ENCODE measurements around the gene AURKA. TPM values are rescaled to one million over a fixed set of nuclear protein-coding genes. Genes with fewer than 3 reads are reported as not detected.

The AURKA gene
- total RNA-seq, 2 donors from 2014 or later: 45.1 to 80.8 TPM

DNA sequence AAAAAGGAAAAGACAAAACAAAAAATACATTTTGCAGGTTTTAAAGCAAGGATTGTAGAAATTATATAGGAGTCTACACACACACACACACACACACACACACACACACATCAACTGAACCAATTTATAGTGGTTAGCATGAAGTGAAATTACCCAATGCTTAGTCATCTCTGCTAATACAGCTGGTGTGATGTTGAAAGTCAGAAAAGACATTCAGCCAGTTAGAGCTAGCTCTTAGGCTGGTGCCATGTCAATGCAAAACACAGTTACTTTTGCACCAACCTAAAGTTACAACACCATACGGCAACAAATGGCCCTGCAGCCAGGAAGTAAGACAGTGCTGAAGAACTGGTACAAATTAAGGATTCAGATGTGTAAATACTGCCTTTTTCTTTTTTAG lies 18.1 kb downstream of the AURKA start:
- Mint-ChIP-seq H3K9me3 (no peaks in the 10 kb centered on the region), H3K27me3 (no peaks in the 10 kb centered on the region), H3K36me3 (peaks cover 24% of the 10 kb centered on the region), H3K27ac (peak overlapping the region; percentile 15 to 57), H3K4me3 (no peak overlapping the region), H3K4me1 (ENCODE audit: low read depth in 2 of 2) (peaks cover 14 to 15% of the 10 kb centered on the region in 2 donors)
- peak; percentile 95 to 98 for ATAC-seq
- no peak for DNase-seq (ENCODE audit: low spot score)

DNA sequence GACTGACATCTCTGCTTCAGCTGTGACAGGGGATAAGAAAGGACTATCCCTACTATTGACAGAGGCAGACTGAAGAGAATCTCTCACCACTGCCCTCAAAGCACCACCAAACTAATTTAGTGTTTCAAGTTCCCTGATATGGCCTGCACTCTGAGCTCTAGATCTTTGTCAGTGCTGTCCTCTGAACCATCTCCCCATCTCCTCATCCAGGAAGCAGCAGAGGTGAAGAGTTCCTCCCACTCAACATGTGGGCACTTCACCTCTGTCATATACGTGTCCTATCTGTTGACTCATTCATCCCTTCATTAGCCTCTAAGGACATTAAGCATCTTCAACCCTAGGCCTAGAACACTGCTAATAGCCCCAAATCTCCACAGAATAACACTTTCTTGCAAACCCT lies 19.2 kb downstream of the AURKA start:
- Mint-ChIP-seq H3K4me1 (ENCODE audit: low read depth in 2 of 2) (peaks cover 14 to 15% of the 10 kb centered on the region in 2 donors), H3K4me3 (no peak overlapping the region), H3K9me3 (no peaks in the 10 kb centered on the region), H3K27me3 (no peaks in the 10 kb centered on the region), H3K27ac (peak overlapping the region; percentile 15 to 57), H3K36me3 (peaks cover 21% of the 10 kb centered on the region)
- peak; percentile 40 to 56 for ATAC-seq
- no peak for DNase-seq (ENCODE audit: low spot score)

DNA sequence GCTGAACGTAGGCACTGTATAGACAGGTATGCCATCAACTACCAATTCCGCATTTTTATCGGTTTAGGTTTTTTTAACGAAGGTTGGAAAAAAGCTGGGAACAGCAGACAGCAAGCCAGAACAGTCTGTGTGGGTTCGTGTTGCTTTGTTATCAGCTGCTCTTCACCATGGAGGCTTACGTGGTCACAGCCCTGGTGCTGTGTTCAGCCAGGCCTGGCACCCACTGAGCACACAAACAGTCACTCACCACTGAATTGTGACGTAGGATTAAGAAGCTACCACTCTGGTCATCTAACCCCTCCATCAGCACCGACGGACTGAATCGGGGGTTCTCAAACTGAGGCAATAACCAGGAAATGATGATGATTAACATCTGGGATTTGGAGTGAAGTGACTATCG lies 20.0 kb downstream of the AURKA start:
- Mint-ChIP-seq H3K36me3 (peaks cover 21% of the 10 kb centered on the region), H3K9me3 (no peaks in the 10 kb centered on the region), H3K27ac (no peak overlapping the region), H3K4me3 (no peak overlapping the region), H3K4me1 (ENCODE audit: low read depth in 2 of 2) (peaks cover 14 to 15% of the 10 kb centered on the region in 2 donors), H3K27me3 (no peaks in the 10 kb centered on the region)
- DNase-seq (ENCODE audit: low spot score): no peak
- ATAC-seq: no peak

DNA sequence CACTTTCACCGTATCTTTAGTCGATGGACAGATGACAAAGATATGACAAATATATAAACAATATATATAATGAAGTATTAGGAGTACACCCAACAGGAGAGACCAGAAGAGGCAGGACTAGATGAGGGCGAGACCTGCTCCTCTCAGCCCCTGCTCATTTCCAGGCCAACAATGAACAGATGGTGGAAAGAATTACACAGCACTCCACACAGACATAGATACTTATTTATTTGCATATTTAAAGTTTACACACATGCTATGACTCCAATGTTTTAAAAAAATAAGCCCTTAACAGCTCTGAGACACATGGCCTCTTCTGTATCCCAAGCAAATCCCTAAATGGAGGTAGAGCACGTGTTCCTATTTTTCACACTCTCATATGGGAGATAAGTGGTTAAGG lies 22.8 kb downstream of the AURKA start:
- DNase-seq (ENCODE audit: low spot score): no peak
- no peaks in the 10 kb centered on the region for H3K9me3 Mint-ChIP-seq
- peaks cover 11 to 14% of the 10 kb centered on the region in 2 donors for H3K4me1 Mint-ChIP-seq (ENCODE audit: low read depth in 2 of 2)
- no peak overlapping the region for H3K27ac Mint-ChIP-seq
- no peak overlapping the region for H3K4me3 Mint-ChIP-seq
- no peaks in the 10 kb centered on the region for H3K27me3 Mint-ChIP-seq
- peaks cover 13% of the 10 kb centered on the region for H3K36me3 Mint-ChIP-seq
- ATAC-seq: no peak

DNA sequence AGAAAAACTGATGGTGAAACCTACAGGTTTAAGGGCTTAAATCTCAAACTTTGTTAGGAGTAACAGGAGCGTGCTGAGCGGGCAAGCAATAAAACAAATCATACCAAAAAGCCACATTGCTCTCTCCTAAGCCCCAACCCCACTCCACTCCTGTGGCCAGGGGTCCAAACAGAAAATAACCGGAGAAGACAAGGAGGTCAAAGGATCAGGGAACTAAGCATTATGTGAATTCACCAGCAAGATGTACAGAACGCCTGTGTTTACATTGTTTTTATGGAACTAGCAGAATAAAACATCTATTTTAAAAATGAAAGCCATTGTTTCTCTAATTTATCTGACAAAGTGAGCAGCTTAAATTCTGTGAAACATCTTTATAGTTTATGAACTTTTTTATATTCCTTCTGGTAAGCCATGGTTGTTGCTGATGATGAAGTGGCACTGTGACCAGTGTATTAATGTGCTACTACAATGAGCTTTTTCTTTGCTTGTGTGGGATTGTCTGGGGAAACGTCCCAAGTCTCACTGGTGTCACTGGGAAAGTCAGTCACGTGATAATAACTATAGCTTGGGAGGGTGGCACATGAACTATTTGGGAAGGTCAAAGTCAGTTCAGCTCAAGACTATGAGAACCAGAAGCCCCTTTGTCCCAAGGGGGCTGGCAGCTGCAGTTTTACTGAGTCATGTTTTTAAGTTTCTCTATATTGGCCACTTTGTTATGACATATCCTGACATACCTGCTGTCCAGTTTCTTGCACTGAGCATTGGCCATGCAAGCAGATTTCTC lies 23.5 kb downstream of the AURKA start:
- H3K4me3 Mint-ChIP-seq: no peak overlapping the region
- peaks cover 6 to 9% of the 10 kb centered on the region in 2 donors for H3K4me1 Mint-ChIP-seq (ENCODE audit: low read depth in 2 of 2)
- ATAC-seq (no peak), DNase-seq (ENCODE audit: low spot score) (no peak)
- no peak overlapping the region for H3K27ac Mint-ChIP-seq
- H3K9me3 Mint-ChIP-seq: no peaks in the 10 kb centered on the region
- no peaks in the 10 kb centered on the region for H3K27me3 Mint-ChIP-seq
- H3K36me3 Mint-ChIP-seq: peaks cover 13% of the 10 kb centered on the region

DNA sequence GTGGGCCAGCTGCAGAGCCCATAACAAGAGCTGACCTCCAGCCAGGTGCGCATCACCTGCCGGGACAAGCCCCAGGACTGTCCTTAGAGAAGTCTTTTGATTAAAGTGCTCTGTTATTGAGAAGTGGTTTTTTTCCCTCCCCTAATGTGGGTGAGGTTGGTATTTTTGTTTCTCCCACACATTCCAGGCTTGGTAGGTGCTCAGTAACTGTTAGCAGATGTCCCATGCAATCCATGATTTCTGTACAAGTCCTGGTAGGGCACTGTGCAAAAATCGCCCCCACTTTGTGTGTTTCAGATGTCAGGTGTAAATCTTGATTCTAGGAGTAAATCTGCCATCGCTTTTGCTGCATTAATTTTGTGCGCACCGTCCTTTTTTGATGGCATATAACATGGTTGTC lies 28.5 kb downstream of the AURKA start:
- H3K9me3 Mint-ChIP-seq: no peaks in the 10 kb centered on the region
- no peak overlapping the region for H3K27ac Mint-ChIP-seq
- no peak for DNase-seq (ENCODE audit: low spot score)
- no peak overlapping the region for H3K4me3 Mint-ChIP-seq
- no peak for ATAC-seq
- H3K4me1 Mint-ChIP-seq (ENCODE audit: low read depth in 2 of 2): peaks cover 12% of the 10 kb centered on the region in 2 donors
- no peaks in the 10 kb centered on the region for H3K27me3 Mint-ChIP-seq
- H3K36me3 Mint-ChIP-seq: no peaks in the 10 kb centered on the region

DNA sequence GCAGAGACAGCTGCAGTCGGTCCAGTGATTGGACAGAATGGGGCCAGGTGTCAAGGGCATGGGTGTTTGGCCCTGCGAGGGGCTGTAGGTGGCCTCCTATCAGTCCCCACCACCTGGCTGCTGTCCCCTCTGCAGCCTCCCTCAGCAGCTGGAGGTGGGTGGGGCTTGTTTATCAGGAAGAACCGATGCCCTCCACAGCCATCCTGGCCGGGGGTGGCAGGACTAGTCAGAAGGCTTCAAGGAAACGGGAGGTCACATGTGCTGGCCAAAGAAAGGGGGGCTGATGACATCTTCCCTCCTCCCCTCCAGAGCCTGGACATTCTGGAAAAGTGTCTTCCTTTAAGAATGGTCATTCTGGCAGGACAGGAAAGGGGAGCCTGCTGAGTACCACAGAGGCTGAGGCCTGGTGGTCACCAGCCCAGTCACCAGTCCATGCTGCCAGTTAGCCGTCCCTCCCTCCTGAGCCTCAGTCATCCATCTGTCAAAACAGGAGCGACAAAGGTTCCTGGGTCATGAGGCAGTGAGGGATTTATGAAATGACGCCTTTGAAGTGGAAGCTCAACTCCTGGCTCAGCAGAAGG lies 29.1 kb downstream of the AURKA start:
- H3K4me1 Mint-ChIP-seq (ENCODE audit: low read depth in 2 of 2): peaks cover 12% of the 10 kb centered on the region in 2 donors
- H3K9me3 Mint-ChIP-seq: no peaks in the 10 kb centered on the region
- H3K27me3 Mint-ChIP-seq: no peaks in the 10 kb centered on the region
- no peaks in the 10 kb centered on the region for H3K36me3 Mint-ChIP-seq
- ATAC-seq (no peak), DNase-seq (ENCODE audit: low spot score) (no peak)
- H3K27ac Mint-ChIP-seq: no peak overlapping the region
- no peak overlapping the region for H3K4me3 Mint-ChIP-seq

DNA sequence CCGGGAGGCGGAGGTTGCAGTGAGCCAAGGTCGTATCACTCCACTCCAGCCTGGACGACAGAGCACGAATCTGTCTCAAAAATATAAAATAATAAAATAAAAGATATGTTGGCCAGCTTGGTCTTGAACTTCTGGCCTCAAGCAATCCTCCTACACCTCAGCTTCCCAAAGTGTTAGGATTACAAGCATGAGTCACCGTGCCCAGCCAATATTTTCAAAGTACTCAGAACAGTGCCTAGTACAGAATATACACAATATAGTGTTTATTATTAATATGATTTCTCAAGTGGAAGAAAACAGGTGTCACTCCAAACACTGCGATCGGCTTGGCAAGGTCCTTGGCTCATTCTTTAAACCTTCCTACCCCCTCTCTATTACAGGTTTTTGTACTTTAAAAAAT lies 30.1 kb downstream of the AURKA start:
- H3K9me3 Mint-ChIP-seq: no peaks in the 10 kb centered on the region
- H3K27me3 Mint-ChIP-seq: no peaks in the 10 kb centered on the region
- ATAC-seq (no peak), DNase-seq (ENCODE audit: low spot score) (no peak)
- H3K4me3 Mint-ChIP-seq: no peak overlapping the region
- no peaks in the 10 kb centered on the region for H3K36me3 Mint-ChIP-seq
- no peak overlapping the region for H3K27ac Mint-ChIP-seq
- H3K4me1 Mint-ChIP-seq (ENCODE audit: low read depth in 2 of 2): peaks cover 12% of the 10 kb centered on the region in 2 donors

DNA sequence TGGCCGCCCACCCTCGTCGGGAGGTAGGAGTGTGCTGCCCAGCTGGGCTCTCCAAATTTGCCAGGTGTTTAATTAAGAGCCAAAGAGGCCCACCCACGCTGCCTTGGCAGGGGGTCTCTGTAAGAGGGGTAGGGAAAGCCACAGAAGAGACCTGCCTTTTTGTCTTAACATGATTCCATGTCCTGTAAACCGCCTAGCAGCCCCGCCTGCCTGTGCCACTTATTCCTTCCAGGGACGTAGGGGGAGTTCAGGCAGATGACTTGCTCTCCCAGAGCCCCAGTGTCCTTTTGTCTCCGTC lies 31.2 kb downstream of the AURKA start:
- no peaks in the 10 kb centered on the region for H3K27me3 Mint-ChIP-seq

DNA sequence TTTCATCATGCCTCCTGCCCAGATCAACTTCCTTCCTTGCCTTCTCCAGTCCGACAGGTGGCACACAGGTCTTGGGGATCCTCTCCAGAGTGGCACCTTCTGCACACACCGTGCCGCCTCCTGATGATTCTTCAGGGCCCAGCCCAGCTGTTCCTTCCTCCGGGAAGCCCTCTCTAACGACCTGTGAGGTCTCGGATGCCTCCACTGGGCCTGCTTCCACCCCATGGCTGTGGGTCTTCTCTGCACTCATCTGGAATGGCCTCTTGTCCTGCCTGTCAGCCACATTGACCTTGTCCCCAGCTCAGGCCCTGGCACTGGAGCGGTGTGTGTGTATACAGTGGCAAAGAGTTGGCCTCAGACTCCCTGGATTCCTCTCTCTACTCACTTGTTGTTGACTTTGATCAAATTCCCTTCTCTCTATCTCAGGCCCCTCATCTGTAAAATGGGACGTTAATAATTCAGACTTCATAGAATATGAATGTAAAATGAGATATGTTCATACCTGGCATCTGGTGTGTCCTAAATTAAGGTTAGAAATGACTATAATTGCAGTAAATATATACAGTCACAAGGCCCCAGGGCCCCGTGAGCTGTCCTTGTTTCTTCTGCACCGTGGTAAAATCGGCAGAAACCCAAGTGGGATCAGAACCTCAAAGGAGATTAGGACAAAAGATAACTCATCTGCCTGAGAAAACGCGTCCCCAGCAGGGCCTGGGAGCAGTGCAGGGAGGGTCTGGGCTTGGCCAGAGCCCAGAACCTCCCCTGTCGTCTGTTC lies 31.7 kb downstream of the AURKA start:
- Mint-ChIP-seq H3K9me3 (no peaks in the 10 kb centered on the region), H3K4me3 (peak overlapping the region; percentile 63), H3K27ac (peak overlapping the region in 1 of 2 donors; percentile 78), H3K4me1 (ENCODE audit: low read depth in 2 of 2) (peaks cover 12% of the 10 kb centered on the region in 2 donors), H3K36me3 (no peaks in the 10 kb centered on the region), H3K27me3 (no peaks in the 10 kb centered on the region)
- no peak for ATAC-seq
- DNase-seq (ENCODE audit: low spot score): no peak

More for the DNA sequence above, 31.2 kb downstream of the AURKA start:
- DNase-seq (ENCODE audit: low spot score): no peak
- no peak for ATAC-seq
- Mint-ChIP-seq H3K4me1 (ENCODE audit: low read depth in 2 of 2) (peaks cover 12% of the 10 kb centered on the region in 2 donors), H3K36me3 (no peaks in the 10 kb centered on the region), H3K27ac (no peak overlapping the region), H3K9me3 (no peaks in the 10 kb centered on the region), H3K4me3 (no peak overlapping the region)

DNA sequence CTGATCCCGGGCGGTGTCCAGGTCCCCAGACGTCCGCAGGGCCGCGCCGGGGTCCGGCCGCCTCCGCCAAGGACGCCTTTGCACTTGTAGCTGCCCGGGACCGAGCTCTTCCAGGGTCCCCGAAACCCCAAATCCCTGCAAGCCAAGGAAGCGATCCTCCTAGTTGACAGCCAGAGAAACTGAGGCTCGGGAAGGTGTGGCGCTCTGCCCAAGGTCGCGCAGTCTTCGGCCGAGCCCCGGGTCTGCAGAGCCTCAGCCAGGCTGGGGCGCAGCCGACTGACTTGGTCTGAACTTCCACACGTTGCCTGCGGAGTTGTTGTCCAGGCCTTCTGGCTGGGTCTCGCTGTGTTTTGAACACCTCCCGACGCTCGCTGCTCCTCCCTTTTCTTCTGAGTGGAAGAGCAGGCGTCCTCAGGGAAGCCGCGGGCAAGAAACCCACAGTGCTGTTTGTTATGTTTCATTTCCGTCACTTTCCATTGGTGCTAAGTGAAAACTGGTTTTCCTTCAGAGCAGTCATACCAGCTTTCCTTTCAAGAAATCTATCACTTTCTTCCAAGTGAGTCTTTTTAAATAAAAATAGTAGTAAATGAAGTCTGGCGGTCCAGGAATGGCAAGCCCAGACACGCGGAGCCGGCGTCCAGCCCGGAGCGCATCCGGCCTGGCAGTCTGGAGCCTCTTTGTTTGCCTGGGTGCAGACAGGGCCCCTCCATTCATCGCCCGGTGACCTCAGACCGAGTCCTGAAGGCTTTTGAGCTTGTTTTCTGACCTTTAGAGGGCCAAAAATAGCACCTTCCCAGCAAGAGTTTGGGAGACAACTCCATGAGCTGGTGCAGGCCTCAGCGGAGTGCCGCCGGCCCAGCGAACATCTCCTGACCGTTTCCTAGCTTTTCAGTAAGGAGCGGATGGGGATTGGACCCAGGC lies 32.5 kb downstream of the AURKA start:
- peak overlapping the region; percentile 63 for H3K4me3 Mint-ChIP-seq
- ATAC-seq: no peak
- no peak for DNase-seq (ENCODE audit: low spot score)

DNA sequence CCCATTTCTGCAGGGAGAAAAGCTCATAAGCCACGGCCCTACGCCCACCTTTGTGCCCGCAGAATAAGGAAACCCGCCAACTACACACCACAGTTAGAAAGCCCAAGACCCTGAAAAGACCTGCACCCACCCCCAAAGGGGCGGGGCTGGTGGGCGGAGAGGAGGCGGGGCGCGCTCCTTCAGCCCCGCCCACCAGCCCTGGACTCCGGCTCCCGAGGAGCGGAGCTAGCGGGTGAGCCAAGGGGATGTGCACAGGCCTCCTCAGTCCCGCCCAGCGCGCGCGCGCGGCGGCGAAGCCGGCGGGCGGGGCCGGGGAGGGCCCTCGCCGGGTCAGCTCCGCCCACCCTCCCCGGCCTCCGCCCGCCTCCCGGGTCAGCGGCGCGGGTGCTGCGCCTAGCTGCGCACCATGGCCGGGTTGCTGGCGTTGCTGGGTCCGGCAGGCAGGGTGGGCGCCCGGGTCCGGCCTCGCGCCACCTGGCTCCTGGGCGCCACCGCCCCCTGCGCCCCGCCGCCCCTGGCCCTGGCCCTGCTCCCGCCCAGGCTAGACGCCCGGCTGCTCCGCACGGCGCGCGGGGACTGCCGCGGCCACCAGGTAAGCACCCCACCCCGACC lies 33.3 kb downstream of the AURKA start, which contains the start of gene FAM210B:
TSS of gene FAM210B (plus strand) at position 375 of the 612 bp plus-strand sequence. CDS start at position 407, 32 bp downstream.
- peak; percentile 90 for DNase-seq (ENCODE audit: low spot score)
- Mint-ChIP-seq H3K4me1 (ENCODE audit: low read depth in 2 of 2) (peaks cover 12% of the 10 kb centered on the region in 2 donors), H3K36me3 (no peaks in the 10 kb centered on the region), H3K27ac (peak within 1 kb of the TSS in 1 of 2 donors; percentile 78), H3K4me3 (peak within 1 kb of the TSS; percentile 63), H3K9me3 (no peaks in the 10 kb centered on the region), H3K27me3 (peaks cover 0 to 4% of the 10 kb centered on the region in 2 donors)
- peak; percentile 99 to 100 for ATAC-seq

More for the DNA sequence above, 32.5 kb downstream of the AURKA start:
- Mint-ChIP-seq H3K27me3 (no peaks in the 10 kb centered on the region), H3K27ac (peak overlapping the region in 1 of 2 donors; percentile 78), H3K36me3 (no peaks in the 10 kb centered on the region), H3K4me1 (ENCODE audit: low read depth in 2 of 2) (peaks cover 12% of the 10 kb centered on the region in 2 donors), H3K9me3 (no peaks in the 10 kb centered on the region)

DNA sequence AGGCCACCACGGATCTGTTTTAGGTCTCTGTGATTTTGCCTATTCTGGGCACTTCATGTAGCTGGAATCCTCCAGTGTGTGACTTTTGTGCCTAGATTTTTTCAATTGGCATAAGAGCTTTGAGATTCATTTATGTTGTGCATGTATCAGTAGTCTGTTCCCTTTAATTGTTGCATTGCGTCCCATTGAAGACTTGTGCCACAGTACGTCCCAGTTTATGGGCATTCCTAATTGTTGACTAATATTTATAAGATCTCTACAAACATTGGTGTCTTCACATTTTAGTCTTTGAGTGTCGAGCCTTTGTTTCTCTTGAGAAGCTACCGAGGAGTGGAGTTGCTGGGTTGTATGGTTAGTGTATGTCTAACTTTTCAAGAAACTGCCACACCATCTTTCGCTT lies 33.9 kb downstream of the AURKA start:
- H3K4me1 Mint-ChIP-seq (ENCODE audit: low read depth in 2 of 2): peaks cover 12% of the 10 kb centered on the region in 2 donors
- peaks cover 0 to 8% of the 10 kb centered on the region in 2 donors for H3K27me3 Mint-ChIP-seq

More for the DNA sequence above, 33.9 kb downstream of the AURKA start:
- no peak for DNase-seq (ENCODE audit: low spot score)
- Mint-ChIP-seq H3K36me3 (no peaks in the 10 kb centered on the region), H3K9me3 (no peaks in the 10 kb centered on the region), H3K27ac (no peak overlapping the region), H3K4me3 (peak overlapping the region; percentile 49)
- ATAC-seq: no peak
